Measurements from ENCODE around the gene FBXO42.

GRCh38 chr1:16248603-16249516 lies 103.4 kb downstream of the FBXO42 start:
- TF ChIP-seq CTCF (IDR thresholded peaks at IDR 0.05; ENCODE audit: insufficient read depth, low read depth, low read length) (no peak), EZH2 (IDR thresholded peaks at IDR 0.05; ENCODE audit: insufficient read depth, low read length) (no peak)

Measured in astrocyte (in vitro differentiated cells and primary cell).